ENCODE results near the gene AKAP13. TPM values are rescaled to one million over a fixed set of nuclear protein-coding genes. Genes with fewer than 3 reads are reported as not detected.
"Not testable (repeated sequence)": the region's sequence is repeated elsewhere in the genome, so short reads cannot be mapped to it uniquely, and the experiment has no call there.

Gene AKAP13
- polyA plus RNA-seq, 1 of the 3 experiments (the other 2 are of a cell fraction), result 8.4 TPM

DNA sequence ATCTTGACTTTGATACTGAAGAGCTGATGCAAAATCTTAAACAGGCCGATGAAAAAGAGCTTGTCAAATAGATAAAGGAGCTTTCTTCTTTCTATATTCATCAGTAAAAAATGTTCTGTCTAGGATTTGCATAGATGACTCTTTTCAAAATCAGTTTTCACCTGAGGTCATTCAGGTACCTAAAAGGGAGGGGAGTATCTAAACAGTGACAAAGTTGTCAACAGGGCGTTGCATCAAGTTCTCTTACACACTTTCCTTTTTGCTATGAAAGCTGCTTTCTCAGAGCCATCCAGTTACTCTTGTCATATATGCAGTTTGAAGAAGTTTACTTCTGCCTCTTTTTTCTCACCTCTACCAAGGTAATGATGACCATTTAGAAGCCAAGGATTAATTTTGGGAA is 60.0 kb downstream of the AKAP13 start:
- ChIA-PET POLR2A (no interaction called here), CTCF (interaction anchor here (1.4 kb wide), 1 partner anchor 144 kb away, joined by 5 read pairs; no protein-coding TSS in a partner anchor)
- Histone ChIP-seq H3K27me3 (ENCODE audit: insufficient read depth) (no peaks in the 10 kb centered on the region), H3K9me3 (no peaks in the 10 kb centered on the region), H2AFZ (ENCODE audit: low read depth) (no peak overlapping the region), H3K4me2 (no peak overlapping the region), H4K20me1 (ENCODE audit: insufficient read depth) (peaks cover 15% of the 10 kb centered on the region; the same call in 1 of the 2 replicates), H3K4me3 (ENCODE audit: low read depth in 2 of 2, low read length in 1 of 2) (no peak overlapping the region), H3K36me3 (replicated peaks in 1 of 2; ENCODE audit: control insufficient read depth in 1 of 2, insufficient read depth in 2 of 2, low read length in 1 of 2) (no peaks in the 10 kb centered on the region), H3K4me1 (ENCODE audit: control insufficient read depth in 1 of 2, insufficient read depth in 2 of 2, low read depth in 1 of 2, low read length in 1 of 2) (peaks cover 0 to 2% of the 10 kb centered on the region in 2 experiments; a peak in 3 of 4 replicates), H3K79me2 (ENCODE audit: insufficient read depth) (peaks cover 48% of the 10 kb centered on the region), H3K27ac (ENCODE audit: low read depth in 2 of 2, low read length in 1 of 2) (no peak overlapping the region), H3K9me2 (no peaks in the 10 kb centered on the region), H3F3A (replicated peaks; ENCODE audit: insufficient read depth) (peaks cover 8% of the 10 kb centered on the region), H3K9ac (no peak overlapping the region)
- 96% methylated on average over 2 of the region's 2 CpGs for WGBS (ENCODE audit: low lambda C conversion rate)
- TF ChIP-seq FOXJ3 (CRISPR knock-in tag; IDR thresholded peaks at IDR 0.05) (no peak), TAF1 (IDR thresholded peaks at IDR 0.05; ENCODE audit: borderline replicate concordance, low read depth, low read length) (no peak), RCOR1 (IDR thresholded peaks at IDR 0.05; ENCODE audit: low read length) (no peak), NFIC (IDR thresholded peaks at IDR 0.05; ENCODE audit: borderline replicate concordance) (no peak), GABPA (IDR thresholded peaks at IDR 0.05; ENCODE audit: low read depth) (no peak), CHD2 (IDR thresholded peaks at IDR 0.05; ENCODE audit: low read length, partially characterized antibody) (no peak), MXI1 (IDR thresholded peaks at IDR 0.05; ENCODE audit: low read depth, low read length) (no peak), YY1 (IDR thresholded peaks at IDR 0.05; ENCODE audit: low read depth) (no peak), FOXM1 (IDR thresholded peaks at IDR 0.05; ENCODE audit: low read depth) (no peak), SIN3A (IDR thresholded peaks at IDR 0.05; ENCODE audit: borderline replicate concordance, low read depth, low read length) (no peak), EZH2phosphoT487 (IDR thresholded peaks at IDR 0.05; ENCODE audit: borderline replicate concordance, low read depth) (no peak), RAD21 (IDR thresholded peaks at IDR 0.05; ENCODE audit: low read length) (no peak), RFX5 (IDR thresholded peaks at IDR 0.05; ENCODE audit: low read length) (no peak)
- TF ChIP-seq, protein P1, sequence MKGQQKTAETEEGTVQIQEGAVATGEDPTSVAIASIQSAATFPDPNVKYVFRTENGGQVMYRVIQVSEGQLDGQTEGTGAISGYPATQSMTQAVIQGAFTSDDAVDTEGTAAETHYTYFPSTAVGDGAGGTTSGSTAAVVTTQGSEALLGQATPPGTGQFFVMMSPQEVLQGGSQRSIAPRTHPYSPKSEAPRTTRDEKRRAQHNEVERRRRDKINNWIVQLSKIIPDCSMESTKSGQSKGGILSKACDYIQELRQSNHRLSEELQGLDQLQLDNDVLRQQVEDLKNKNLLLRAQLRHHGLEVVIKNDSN (IDR thresholded peaks at IDR 0.05; ENCODE audit: borderline replicate concordance, low read depth), result no peak
- TF ChIP-seq, protein P2, sequence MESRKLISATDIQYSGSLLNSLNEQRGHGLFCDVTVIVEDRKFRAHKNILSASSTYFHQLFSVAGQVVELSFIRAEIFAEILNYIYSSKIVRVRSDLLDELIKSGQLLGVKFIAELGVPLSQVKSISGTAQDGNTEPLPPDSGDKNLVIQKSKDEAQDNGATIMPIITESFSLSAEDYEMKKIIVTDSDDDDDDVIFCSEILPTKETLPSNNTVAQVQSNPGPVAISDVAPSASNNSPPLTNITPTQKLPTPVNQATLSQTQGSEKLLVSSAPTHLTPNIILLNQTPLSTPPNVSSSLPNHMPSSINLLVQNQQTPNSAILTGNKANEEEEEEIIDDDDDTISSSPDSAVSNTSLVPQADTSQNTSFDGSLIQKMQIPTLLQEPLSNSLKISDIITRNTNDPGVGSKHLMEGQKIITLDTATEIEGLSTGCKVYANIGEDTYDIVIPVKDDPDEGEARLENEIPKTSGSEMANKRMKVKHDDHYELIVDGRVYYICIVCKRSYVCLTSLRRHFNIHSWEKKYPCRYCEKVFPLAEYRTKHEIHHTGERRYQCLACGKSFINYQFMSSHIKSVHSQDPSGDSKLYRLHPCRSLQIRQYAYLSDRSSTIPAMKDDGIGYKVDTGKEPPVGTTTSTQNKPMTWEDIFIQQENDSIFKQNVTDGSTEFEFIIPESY (IDR thresholded peaks at IDR 0.05; ENCODE audit: borderline replicate concordance, low read depth), result no peak
- DNase-seq, result no peak

DNA sequence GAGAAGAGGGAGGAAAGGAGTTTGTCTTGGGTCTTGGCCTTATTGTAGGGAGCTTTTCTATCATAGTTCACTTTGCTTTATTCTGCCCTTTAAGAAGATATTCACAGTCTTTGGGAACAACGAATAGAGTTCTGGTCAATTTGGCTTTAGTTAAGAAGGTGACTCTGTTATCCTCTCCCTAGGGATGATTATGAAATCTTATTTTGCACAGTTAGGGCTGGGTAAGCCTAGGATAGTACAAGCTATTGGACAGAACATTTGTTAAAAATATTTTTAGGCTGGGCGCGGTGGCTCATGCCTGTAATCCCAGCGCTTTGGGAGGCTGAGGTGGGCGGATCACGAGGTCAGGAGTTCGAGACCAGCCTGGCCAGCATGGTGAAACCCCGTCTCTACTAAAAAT is 61.5 kb downstream of the AKAP13 start:
- H3K9me3 ChIP-seq; POLR2A ChIA-PET; H3K4me2 ChIP-seq; H3K4me3 ChIP-seq (ENCODE audit: low read depth in 2 of 2, low read length in 1 of 2); H3K9me2 ChIP-seq; DNase-seq; H3K27ac ChIP-seq (ENCODE audit: low read depth in 2 of 2, low read length in 1 of 2); H2AFZ ChIP-seq (ENCODE audit: low read depth); H3F3A ChIP-seq (replicated peaks; ENCODE audit: insufficient read depth); H3K36me3 ChIP-seq (replicated peaks in 1 of 2; ENCODE audit: control insufficient read depth in 1 of 2, insufficient read depth in 2 of 2, low read length in 1 of 2); H3K4me1 ChIP-seq (ENCODE audit: control insufficient read depth in 1 of 2, insufficient read depth in 2 of 2, low read depth in 1 of 2, low read length in 1 of 2); H3K9ac ChIP-seq; H3K27me3 ChIP-seq (ENCODE audit: insufficient read depth): not testable (repeated sequence)
- CTCF ChIA-PET, result interaction anchor here (1.0 kb wide), 1 partner anchor 43 kb away, joined by 5 read pairs; no protein-coding TSS in a partner anchor
- Histone ChIP-seq H3K79me2 (ENCODE audit: insufficient read depth) (peaks cover 57% of the 10 kb centered on the region), H4K20me1 (ENCODE audit: insufficient read depth) (peaks cover 15% of the 10 kb centered on the region; the same call in 1 of the 2 replicates)
- 98% methylated on average over 8 of the region's 8 CpGs for WGBS (ENCODE audit: low lambda C conversion rate)

Data from SK-N-SH (cell line).